ENCODE measurements around the gene HOXB7.

Gene HOXB7

GRCh38 chr17:48593840-48594537 lies 16.8 kb downstream of the HOXB7 start:
- no peak for DNase-seq

- no peak for DNase-seq
Observed at GRCh38 chr17:48593126-48593829, 17.5 kb downstream of the HOXB7 start, which contains the start of gene HOXB5. TSS of gene HOXB5 (minus strand) at chr17:48593779. CDS start at chr17:48593682, 97 bp downstream.

GRCh38 chr17:48592577-48592976 lies 18.2 kb downstream of the HOXB7 start:
- DNase-seq = no peak

GRCh38 chr17:48592057-48592514 lies 18.7 kb downstream of the HOXB7 start:
- DNase-seq = no peak

- no peak for DNase-seq
Observed at GRCh38 chr17:48591255-48592056, 19.4 kb downstream of the HOXB7 start.

- no peak for DNase-seq
Observed at GRCh38 chr17:48590607-48591161, 20.1 kb downstream of the HOXB7 start.

- DNase-seq = no peak
Observed at GRCh38 chr17:48589831-48590606, 20.8 kb downstream of the HOXB7 start, which contains the start of gene HOXB3. TSS of gene HOXB3 (minus strand) at chr17:48590241. CDS start at chr17:48552474, 37,767 bp downstream.

- no peak for DNase-seq
Observed at GRCh38 chr17:48589060-48589830, 21.6 kb downstream of the HOXB7 start.

- no peak for DNase-seq
Observed at GRCh38 chr17:48588528-48588927, 22.3 kb downstream of the HOXB7 start.

GRCh38 chr17:48588074-48588415 lies 22.8 kb downstream of the HOXB7 start:
- DNase-seq = no peak

GRCh38 chr17:48587276-48588073 lies 23.3 kb downstream of the HOXB7 start:
- DNase-seq = no peak

- DNase-seq = no peak
Observed at GRCh38 chr17:48586355-48587258, 24.2 kb downstream of the HOXB7 start.

GRCh38 chr17:48584223-48584741 lies 26.5 kb downstream of the HOXB7 start:
- no peak for DNase-seq

GRCh38 chr17:48583708-48584222 lies 27.1 kb downstream of the HOXB7 start:
- no peak for DNase-seq

GRCh38 chr17:48582750-48583069 lies 28.1 kb downstream of the HOXB7 start:
- DNase-seq = no peak

- DNase-seq = no peak
Observed at GRCh38 chr17:48579760-48580554, 30.9 kb downstream of the HOXB7 start.

- no peak for DNase-seq
Observed at GRCh38 chr17:48579471-48579759, 31.4 kb downstream of the HOXB7 start.

- DNase-seq = no peak
Observed at GRCh38 chr17:48578616-48579470, 32.0 kb downstream of the HOXB7 start.
